ENCODE results near the gene MRPL11.
A peak's percentile ranks its signal among the peaks of the same experiment; 100 is the strongest.
"Not testable (repeated sequence)": the region's sequence is repeated elsewhere in the genome, so short reads cannot be mapped to it uniquely, and the experiment has no call there.

The MRPL11 gene

GRCh38 chr11:66467034-66467659 lies 28.5 kb upstream of the MRPL11 start:
- DNase-seq (ENCODE audit: low read depth in 3 of 3): peak in 1 of 3 experiments; percentile 35

GRCh38 chr11:66466225-66467033 lies 27.8 kb upstream of the MRPL11 start, which contains the start of gene PELI3:
Gene PELI3, plus strand, starts transcription at chr11:66466905. Its CDS starts 1,224 bp downstream, at chr11:66468129.
- peak; percentile 91 to 94 (median 92) for DNase-seq (ENCODE audit: low read depth in 3 of 3)

- no peak for DNase-seq (ENCODE audit: low read depth in 3 of 3)
Observed at GRCh38 chr11:66465373-66466224, 27.0 kb upstream of the MRPL11 start.

- no peak for DNase-seq (ENCODE audit: low read depth in 3 of 3)
Observed at GRCh38 chr11:66464916-66465315, 26.3 kb upstream of the MRPL11 start.

- DNase-seq (ENCODE audit: low read depth in 3 of 3): not testable (repeated sequence)
Observed at GRCh38 chr11:66464116-66464515, 25.5 kb upstream of the MRPL11 start.

- no peak for DNase-seq (ENCODE audit: low read depth in 3 of 3)
Observed at GRCh38 chr11:66462911-66463310, 24.3 kb upstream of the MRPL11 start.

- DNase-seq (ENCODE audit: low read depth in 3 of 3): no peak
Observed at GRCh38 chr11:66462010-66462409, 23.4 kb upstream of the MRPL11 start.

GRCh38 chr11:66459138-66459778 lies 20.6 kb upstream of the MRPL11 start:
- DNase-seq (ENCODE audit: low read depth in 3 of 3): no peak

GRCh38 chr11:66457826-66458225 lies 19.2 kb upstream of the MRPL11 start:
- no peak for DNase-seq (ENCODE audit: low read depth in 3 of 3)

GRCh38 chr11:66454828-66455227 lies 16.2 kb upstream of the MRPL11 start:
- DNase-seq (ENCODE audit: low read depth in 3 of 3): no peak

- DNase-seq (ENCODE audit: low read depth in 3 of 3): no peak
Observed at GRCh38 chr11:66454247-66454646, 15.6 kb upstream of the MRPL11 start.

- no peak for DNase-seq (ENCODE audit: low read depth in 3 of 3)
Observed at GRCh38 chr11:66451663-66452062, 13.0 kb upstream of the MRPL11 start.

GRCh38 chr11:66450560-66450959 lies 11.9 kb upstream of the MRPL11 start:
- DNase-seq (ENCODE audit: low read depth in 3 of 3): no peak

- DNase-seq (ENCODE audit: low read depth in 3 of 3): no peak
Observed at GRCh38 chr11:66448523-66448922, 9.9 kb upstream of the MRPL11 start.

GRCh38 chr11:66447012-66447411 lies 8.4 kb upstream of the MRPL11 start:
- DNase-seq (ENCODE audit: low read depth in 3 of 3): no peak

- DNase-seq (ENCODE audit: low read depth in 3 of 3): no peak
Observed at GRCh38 chr11:66443602-66444001, 5.0 kb upstream of the MRPL11 start.

GRCh38 chr11:66440940-66441282 lies 2.3 kb upstream of the MRPL11 start:
- not testable (repeated sequence) for DNase-seq (ENCODE audit: low read depth in 3 of 3)

GRCh38 chr11:66440101-66440939 lies 1.7 kb upstream of the MRPL11 start:
- not testable (repeated sequence) for DNase-seq (ENCODE audit: low read depth in 3 of 3)

- no peak for DNase-seq (ENCODE audit: low read depth in 3 of 3)
Observed at GRCh38 chr11:66437979-66438503, 607 bp downstream of the MRPL11 start.

- DNase-seq (ENCODE audit: low read depth in 3 of 3): no peak
Observed at GRCh38 chr11:66432597-66432996, 6.1 kb downstream of the MRPL11 start.

Data from stimulated activated CD4-positive, alpha-beta T cell treated with anti-CD3 and anti-CD28 coated beads, TNF-alpha, amount 100 ng/mL, for 24 hours (primary cell).